Hematopoietic multipotent progenitor cell treated with erythropoietin and hydrocortisone succinate and interleukin-3 and kit ligand, for 6 days (in vitro differentiated cells): ENCODE results near the gene KL.

Source experiments
- DNase-seq: peaks from one replicate; pipeline ENCODE4 v3.0.0-alpha.2; 2015

The KL gene

DNA sequence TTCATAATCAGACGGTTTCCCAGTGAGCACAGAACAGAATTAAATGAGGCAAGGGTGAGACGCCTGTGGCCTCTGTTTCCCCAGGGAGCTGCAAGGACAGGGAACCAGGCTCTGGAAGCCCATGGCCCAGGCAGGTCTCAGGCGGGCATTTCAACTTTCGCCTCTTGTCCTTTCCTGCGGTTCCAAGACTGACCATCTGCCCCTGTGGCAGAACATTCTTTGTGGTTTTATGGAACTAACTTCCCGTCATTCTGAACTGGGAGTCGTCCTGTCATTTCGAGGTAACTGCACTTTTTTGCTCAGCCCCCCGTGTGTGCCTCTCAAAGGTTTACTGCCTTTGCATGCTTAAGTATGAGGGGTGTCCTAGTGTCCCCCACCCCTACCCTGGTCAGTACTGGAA, 70.9 kb downstream of the KL start:
- no peak for DNase-seq

GRCh38 chr13:33087790-33088189, 71.6 kb downstream of the KL start:
- no peak for DNase-seq

- no peak for DNase-seq
Measured at GRCh38 chr13:33089311-33089710, 73.1 kb downstream of the KL start.

- no peak for DNase-seq
Measured at GRCh38 chr13:33090755-33091414, 74.7 kb downstream of the KL start.

GRCh38 chr13:33091415-33091774, 75.2 kb downstream of the KL start:
- no peak for DNase-seq

DNA sequence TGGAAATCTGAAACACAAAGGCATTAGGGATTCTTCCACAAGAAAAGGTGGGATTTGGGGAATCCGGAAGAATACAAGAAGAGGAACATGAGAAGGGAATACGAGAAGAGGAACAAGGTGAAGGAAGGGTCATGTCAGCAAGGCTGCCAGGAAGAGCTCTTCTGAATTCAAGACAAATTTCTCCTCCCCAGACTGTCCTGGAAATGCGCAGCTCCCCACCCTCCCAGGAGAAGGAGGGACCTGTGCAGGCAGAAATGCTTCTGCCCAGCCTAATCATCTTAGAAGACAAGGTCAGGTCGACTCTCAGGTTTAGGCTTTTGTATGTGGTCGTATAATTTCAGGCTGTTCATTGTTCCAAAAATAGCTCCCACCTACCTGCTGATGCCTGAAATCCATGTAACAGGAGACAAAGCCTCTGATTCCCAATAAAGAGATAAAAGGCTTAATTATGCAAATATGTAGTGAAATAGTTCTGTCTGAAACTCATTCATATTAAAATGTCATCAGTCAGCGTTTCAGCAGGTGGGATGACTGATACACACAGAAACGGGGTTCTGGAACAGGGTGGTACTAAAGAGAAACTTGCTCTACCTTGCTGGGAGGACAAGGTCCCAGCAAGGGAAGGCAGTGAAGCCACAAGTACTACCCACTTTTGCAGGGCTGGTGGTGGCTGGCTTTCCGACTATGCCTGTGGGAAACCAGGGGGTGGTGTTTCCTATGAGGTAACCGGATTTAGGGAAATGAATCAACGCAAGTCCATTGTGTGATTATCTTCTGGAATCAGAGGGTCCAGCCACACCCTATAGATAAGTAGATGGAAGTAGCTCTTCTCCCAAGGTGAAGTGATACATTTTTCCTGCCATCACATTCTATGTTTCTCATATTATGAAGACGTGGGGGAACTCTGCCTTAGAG, 76.1 kb downstream of the KL start:
- DNase-seq, result no peak

DNA sequence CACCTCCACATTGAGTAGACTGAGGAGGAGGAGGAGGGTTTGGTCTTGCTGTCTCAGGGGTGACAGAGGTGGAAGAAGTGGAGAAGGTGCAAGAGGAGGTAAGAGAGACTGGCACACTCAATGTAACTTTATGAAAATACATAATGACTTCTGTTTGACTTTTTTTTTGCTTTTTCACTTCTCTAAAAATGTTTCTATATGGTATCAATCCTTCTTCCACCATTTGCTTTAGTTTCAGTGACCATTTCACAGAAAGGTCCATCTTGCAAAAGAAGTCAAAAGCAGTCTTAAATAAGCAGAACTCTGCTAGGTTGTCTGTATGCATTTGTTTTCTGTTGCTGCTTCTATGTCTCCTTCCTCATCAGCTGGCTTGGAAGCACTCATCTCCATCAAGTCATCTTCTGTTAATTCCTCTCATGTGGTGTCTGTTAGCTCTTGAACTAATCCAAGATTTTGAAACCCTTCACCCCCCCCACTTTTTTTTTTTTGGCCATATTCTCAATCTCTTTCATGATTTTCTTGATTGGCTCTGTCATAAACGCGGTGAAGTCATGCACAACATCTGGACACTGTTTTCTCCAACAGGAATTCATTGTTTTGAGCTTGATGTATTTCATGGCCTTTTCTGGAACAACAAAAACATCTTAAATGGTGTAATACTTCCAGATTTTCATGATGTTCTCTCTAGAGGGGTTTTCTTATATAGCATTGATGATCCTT, 80.8 kb downstream of the KL start:
- no peak for DNase-seq

DNA sequence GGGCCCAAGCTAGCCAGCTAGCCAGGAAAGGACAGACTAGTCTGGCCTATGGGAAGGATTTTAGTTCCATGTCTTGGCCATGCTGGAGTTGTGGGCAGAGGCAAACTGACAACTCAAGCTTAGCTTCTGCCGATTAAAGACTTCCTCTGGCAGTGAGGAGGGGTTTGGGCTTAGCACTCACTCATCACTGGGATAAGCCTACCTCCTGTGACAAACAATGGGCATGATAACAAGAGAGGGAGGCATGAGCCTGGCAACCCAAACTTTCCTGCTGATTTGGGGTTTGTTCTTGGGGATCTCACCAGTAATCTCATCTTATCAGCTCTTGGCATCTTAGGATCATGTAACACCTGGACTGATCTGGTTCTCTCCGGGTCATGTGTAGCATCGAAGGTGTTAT, 83.6 kb downstream of the KL start:
- no peak for DNase-seq

DNA sequence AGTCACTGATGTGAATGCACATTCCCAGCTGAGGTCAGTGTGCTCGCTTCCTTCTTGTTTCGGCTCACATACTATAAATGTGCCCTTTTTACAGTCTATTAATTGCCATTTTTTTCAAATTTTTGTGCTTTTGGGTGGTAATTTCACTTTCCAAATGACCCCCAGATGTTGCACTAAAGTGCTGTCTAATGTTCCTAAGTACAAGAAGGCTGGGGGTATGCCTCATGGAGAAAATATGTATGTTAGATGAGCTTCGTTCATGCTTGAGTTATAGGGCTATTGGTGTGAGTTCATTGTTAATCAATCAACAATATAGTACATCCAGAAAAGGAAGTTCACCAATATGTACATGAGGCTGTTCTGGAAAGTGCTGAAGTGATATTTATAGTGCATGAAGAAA, 84.7 kb downstream of the KL start:
- DNase-seq, result no peak

- DNase-seq, result no peak
Measured at GRCh38 chr13:33101835-33102234, 85.6 kb downstream of the KL start.

GRCh38 chr13:33103457-33103856, 87.2 kb downstream of the KL start:
- no peak for DNase-seq

- DNase-seq, result no peak
Measured at GRCh38 chr13:33105387-33106005, 89.3 kb downstream of the KL start.

- no peak for DNase-seq
Measured at GRCh38 chr13:33106656-33107360, 90.6 kb downstream of the KL start.

- DNase-seq, result no peak
Measured at GRCh38 chr13:33107361-33107760, 91.1 kb downstream of the KL start.

DNA sequence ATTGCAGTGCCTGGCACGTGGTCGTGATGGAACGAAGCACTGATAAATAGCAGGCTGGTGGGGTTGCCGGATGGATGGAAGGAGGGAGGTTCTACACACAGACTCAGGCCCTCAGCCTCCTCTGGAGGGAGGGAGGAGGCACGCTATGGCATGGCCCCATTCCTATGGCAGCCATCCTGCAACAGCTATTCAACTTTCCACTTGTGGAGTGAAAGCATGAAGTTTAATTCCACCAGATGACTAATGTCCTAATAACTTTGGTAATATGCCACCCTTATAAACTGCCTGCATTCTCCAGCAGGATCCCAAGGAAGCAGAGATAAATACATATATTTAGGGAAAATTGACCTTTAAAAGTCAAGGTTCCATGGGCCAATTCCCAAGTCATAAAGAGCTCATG, 92.4 kb downstream of the KL start:
- no peak for DNase-seq

DNA sequence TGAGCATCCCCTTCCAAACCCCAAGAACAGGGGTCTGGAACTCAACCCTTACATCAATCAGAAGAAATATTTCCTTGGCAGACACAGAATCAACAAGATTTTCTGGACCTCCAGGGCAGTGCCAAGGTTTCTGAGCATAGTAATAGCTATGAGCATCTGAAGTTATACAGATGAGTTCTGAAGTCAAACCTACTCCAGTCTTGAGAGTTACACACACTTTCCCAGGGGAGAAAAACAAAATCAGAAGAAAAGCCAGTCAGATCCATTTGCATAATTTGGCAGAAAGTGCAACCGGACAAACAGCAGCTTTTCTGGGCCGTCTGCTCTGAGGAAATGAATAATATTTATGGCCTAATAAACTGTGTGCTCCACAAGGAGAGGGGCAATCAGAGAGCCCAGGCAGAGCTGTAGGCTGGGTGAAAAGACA, 93.1 kb downstream of the KL start:
- no peak for DNase-seq

- DNase-seq, result no peak
Measured at GRCh38 chr13:33109801-33110200, 93.6 kb downstream of the KL start.

DNA sequence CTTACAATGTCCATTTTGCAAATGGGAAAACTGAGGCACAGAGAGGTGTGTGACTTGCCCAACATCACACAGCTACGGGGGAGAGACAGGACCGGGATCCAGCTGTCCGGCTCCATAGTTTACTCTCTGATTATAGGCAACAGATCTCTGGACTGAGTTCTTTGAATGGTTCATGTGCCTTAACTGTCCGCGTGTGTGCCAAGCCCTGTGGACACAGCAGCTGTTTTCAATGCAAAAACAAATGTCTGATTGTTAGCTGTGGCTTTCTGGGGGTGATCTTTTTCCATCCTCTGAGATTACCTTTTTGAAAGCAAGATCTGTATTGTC, 94.1 kb downstream of the KL start:
- DNase-seq, result no peak

DNA sequence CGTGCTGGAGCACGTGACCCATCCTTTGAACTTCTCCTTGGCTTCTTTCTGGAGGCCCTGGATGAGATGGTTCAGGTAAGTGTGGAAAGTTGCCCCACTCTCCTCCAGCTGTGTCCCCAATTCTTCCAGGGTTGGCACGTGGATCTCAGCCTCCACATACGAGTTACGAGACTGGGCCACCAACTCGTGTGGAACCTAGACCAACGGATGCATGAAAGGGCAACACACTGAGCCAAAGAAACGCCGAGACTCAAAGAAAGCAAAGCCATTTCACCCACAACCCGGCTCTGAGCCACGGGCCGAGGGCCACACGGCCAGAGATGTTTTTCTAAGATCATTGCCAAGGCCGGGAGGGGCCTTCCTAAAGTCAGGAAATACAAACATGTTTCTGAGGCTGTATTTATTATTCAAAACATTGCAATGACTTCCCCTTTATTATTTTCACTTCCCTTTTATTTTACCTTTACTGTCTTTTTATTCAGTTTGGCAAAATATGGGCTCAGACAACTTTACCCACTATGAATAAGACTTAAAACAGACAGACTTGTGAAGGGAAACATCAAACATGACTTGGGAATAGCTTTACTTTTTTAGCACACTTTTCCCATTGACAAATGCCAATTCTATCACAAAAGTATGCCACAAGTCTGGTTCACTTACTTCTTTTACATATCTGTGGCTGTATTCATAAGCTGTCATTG, 94.6 kb downstream of the KL start:
- DNase-seq, result no peak

- DNase-seq, result no peak
Measured at GRCh38 chr13:33111414-33112110, 95.3 kb downstream of the KL start.

DNA sequence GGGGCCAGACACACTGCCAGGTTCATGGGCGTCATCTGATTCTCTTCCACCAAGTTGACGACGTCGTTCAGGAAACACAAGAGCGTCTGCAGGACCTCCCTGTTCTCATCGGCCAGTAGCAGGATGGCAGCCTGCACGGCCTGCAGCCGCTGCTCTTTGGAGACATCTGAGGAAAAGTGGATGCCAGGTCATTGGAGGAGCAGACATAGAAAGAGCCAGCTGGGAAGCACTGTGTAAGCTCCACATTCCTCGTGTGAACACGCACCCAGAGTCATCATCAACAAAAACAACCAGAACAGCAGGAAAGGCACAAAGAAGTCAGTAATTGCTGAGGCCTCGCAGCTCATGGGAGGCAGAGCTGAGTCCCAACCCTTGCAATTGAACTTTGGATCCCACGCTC, 96.5 kb downstream of the KL start:
- no peak for DNase-seq

DNA sequence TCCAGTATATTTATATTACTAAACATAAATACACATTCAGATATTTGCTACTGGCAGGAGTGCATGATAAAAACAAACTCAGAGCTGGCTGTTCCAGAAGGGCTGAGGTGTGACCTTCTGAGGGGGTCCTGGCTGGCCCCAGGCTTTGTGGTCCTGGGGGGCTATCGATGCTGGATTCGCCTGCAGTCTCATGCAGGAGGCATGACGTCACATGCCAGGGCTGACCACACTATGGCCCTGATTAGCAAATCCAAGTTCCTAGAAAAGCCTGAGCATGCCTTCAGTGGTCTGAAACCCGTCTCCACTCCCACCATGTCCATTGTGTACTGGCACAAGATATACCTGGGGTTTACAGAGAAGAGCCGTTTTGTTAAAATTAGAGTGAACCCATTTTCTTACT, 97.9 kb downstream of the KL start:
- DNase-seq, result no peak
